Ishikawa (cell line): Measurements from ENCODE around the gene PARD3.

ENCODE experiments used
- CEBPB ChIP-seq: IDR thresholded peaks from 2 replicates; pipeline ENCODE4 v1.6.1; 2012
- CREB1 ChIP-seq: IDR thresholded peaks from 2 replicates; pipeline ENCODE4 v1.6.1; 2012; ENCODE audit warnings: low read depth
- EGR1 ChIP-seq: IDR thresholded peaks from 2 replicates; pipeline ENCODE4 v1.6.1; 2012
- EP300 ChIP-seq: IDR thresholded peaks from 2 replicates; pipeline ENCODE4 v1.6.1; 2012; ENCODE audit warnings: borderline replicate concordance
- FOXM1 ChIP-seq: IDR thresholded peaks from 2 replicates; pipeline ENCODE4 v1.6.1; 2012; ENCODE audit warnings: low read depth, borderline replicate concordance
- NFIC ChIP-seq: IDR thresholded peaks from 2 replicates; pipeline ENCODE4 v1.6.1; 2012
- RAD21 ChIP-seq: IDR thresholded peaks from 2 replicates; pipeline ENCODE4 v1.6.1; 2012; ENCODE audit warnings: low read depth
- TAF1 ChIP-seq: IDR thresholded peaks from 2 replicates; pipeline ENCODE4 v1.6.1; 2012; ENCODE audit warnings: low read depth, mild to moderate bottlenecking
- TCF12 ChIP-seq: IDR thresholded peaks from 2 replicates; pipeline ENCODE4 v1.6.1; 2012; ENCODE audit warnings: low read depth
- TEAD4 ChIP-seq: IDR thresholded peaks from 2 replicates; pipeline ENCODE4 v1.6.1; 2012
- YY1 ChIP-seq: IDR thresholded peaks from 2 replicates; pipeline ENCODE4 v1.6.1; 2012; ENCODE audit warnings: low read depth
- ZBTB7A ChIP-seq: IDR thresholded peaks from 2 replicates; pipeline ENCODE4 v1.6.1; 2012; ENCODE audit warnings: low read depth
- TF ChIP-seq, protein P1 (sequence below): IDR thresholded peaks from 2 replicates; pipeline ENCODE4 v1.6.1; 2012; ENCODE audit warnings: low read depth, mild to moderate bottlenecking
- TF ChIP-seq, protein P2 (sequence below): IDR thresholded peaks from 2 replicates; pipeline ENCODE4 v1.6.1; 2012
- TF ChIP-seq, protein P3 (sequence below): IDR thresholded peaks from 2 replicates; pipeline ENCODE4 v1.6.1; 2012

Gene PARD3

DNA sequence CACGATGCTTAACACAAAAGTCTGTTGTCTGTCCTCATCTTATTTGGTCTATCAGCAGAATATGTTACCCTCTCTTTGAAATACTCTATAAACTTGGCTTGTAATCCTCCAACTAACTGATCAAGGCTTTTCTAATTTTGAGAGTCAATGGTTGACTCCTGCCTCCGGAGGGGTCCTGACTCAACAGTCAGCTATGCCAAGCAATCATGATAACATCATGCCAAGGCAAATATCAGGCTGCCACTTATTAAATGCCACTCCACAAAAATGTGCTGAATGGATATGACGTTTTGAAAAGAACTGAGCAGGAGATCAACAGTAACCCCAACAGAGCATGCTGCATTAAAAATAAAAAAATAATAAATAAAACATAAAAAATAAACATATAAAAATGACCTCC, 116.1 kb downstream of the PARD3 start:
- no peak for TF ChIP-seq YY1
- no peak for TF ChIP-seq CEBPB
- TF ChIP-seq, protein P1, sequence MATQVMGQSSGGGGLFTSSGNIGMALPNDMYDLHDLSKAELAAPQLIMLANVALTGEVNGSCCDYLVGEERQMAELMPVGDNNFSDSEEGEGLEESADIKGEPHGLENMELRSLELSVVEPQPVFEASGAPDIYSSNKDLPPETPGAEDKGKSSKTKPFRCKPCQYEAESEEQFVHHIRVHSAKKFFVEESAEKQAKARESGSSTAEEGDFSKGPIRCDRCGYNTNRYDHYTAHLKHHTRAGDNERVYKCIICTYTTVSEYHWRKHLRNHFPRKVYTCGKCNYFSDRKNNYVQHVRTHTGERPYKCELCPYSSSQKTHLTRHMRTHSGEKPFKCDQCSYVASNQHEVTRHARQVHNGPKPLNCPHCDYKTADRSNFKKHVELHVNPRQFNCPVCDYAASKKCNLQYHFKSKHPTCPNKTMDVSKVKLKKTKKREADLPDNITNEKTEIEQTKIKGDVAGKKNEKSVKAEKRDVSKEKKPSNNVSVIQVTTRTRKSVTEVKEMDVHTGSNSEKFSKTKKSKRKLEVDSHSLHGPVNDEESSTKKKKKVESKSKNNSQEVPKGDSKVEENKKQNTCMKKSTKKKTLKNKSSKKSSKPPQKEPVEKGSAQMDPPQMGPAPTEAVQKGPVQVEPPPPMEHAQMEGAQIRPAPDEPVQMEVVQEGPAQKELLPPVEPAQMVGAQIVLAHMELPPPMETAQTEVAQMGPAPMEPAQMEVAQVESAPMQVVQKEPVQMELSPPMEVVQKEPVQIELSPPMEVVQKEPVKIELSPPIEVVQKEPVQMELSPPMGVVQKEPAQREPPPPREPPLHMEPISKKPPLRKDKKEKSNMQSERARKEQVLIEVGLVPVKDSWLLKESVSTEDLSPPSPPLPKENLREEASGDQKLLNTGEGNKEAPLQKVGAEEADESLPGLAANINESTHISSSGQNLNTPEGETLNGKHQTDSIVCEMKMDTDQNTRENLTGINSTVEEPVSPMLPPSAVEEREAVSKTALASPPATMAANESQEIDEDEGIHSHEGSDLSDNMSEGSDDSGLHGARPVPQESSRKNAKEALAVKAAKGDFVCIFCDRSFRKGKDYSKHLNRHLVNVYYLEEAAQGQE: no peak
- TF ChIP-seq EP300: peak; percentile 81
- peak; percentile 86 for TF ChIP-seq NFIC
- no peak for TF ChIP-seq RAD21
- TF ChIP-seq, protein P2, sequence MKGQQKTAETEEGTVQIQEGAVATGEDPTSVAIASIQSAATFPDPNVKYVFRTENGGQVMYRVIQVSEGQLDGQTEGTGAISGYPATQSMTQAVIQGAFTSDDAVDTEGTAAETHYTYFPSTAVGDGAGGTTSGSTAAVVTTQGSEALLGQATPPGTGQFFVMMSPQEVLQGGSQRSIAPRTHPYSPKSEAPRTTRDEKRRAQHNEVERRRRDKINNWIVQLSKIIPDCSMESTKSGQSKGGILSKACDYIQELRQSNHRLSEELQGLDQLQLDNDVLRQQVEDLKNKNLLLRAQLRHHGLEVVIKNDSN: no peak
- peak; percentile 93 for TF ChIP-seq TEAD4
- peak; percentile 71 for TF ChIP-seq TCF12
- TF ChIP-seq CREB1: no peak
- TF ChIP-seq FOXM1: no peak; the same call in 1 of the 2 replicates
- TF ChIP-seq TAF1: no peak
- TF ChIP-seq ZBTB7A: no peak
- no peak for TF ChIP-seq EGR1
- TF ChIP-seq, protein P3, sequence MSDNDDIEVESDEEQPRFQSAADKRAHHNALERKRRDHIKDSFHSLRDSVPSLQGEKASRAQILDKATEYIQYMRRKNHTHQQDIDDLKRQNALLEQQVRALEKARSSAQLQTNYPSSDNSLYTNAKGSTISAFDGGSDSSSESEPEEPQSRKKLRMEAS: peak; percentile 22; the same call in 1 of the 2 replicates

DNA sequence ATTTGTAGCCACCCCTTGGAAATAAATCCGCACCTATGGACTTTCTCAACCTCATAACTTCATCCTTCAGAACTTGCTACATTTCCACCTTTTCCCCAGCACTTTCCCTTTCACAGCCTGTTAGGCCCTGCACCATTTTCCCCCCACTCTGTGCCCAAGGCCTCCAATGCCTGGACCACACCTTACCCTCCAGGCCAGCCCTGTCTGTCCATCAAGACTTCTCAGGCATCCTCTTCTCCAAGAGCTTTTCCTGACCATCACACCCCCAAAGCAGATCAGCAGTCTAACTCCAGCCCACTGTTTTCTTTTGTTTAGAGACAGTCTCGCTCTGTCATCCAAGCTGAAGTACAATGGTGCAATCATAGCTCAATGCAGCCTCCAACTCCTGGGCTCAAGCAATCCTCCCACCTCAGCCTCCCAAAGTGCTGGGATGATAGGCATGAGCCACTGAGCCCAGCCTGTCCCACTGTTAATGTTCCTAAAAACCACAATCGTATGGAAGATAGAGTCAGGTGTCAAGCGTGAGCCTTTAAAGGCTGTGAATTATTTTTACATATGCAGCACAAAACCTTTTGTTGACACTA, 116.8 kb downstream of the PARD3 start:
- TF ChIP-seq TEAD4: no peak
- no peak for TF ChIP-seq CEBPB
- TF ChIP-seq, protein P1: no peak
- no peak for TF ChIP-seq TCF12
- no peak for TF ChIP-seq NFIC
- no peak for TF ChIP-seq YY1
- no peak for TF ChIP-seq EP300
- TF ChIP-seq, protein P2: no peak
- TF ChIP-seq ZBTB7A: no peak
- TF ChIP-seq CREB1: no peak
- no peak for TF ChIP-seq FOXM1
- no peak for TF ChIP-seq TAF1
- TF ChIP-seq, protein P3: no peak
- no peak for TF ChIP-seq EGR1
- TF ChIP-seq RAD21: no peak

DNA sequence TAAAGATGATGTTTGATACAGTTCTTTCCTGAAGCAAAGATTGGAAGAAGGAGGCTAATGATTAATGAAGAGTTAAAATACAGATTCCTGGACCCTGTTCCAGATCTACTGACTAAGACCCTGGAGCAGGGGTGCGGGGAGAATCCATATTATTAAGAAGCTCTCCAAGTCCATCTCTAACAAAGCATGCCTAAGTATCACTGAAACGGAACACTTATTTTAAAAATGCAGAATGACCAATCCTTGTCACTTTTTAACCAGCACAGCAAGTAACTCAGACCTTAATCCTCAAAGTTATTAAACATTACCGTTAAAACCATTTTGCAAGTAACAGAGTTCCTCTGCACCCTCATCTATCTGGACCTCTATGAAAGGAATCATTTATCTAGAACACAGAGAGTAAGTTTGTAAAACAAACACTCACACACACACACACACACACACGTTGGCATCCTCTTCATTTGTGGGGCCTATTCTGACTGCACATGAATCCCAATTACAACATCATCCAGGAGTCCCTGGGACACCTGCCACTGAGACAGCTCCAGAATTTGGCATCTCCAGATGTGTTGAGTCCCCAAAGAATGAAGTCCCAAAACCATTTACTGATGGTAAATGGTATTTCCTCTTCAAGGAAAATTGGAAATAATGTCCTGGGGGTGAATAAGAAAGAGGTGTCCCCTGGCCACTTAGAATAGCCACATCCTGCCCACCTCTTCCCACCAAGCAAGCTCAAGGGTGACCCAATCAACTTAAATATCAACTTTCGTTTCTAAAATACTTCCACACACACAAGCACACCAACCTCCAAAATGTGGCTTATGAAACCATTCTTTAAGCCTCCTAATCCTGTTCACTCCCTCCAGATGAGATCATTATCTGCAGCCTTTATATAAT, 117.5 kb downstream of the PARD3 start:
- TF ChIP-seq FOXM1 (no peak), EP300 (no peak; the same call in 1 of the 2 replicates), TCF12 (no peak), CEBPB (no peak), CREB1 (no peak), ZBTB7A (no peak), RAD21 (no peak), TAF1 (no peak), NFIC (peak; percentile 54; the same call in 1 of the 2 replicates), EGR1 (no peak), YY1 (no peak), TEAD4 (peak; percentile 72)
- TF ChIP-seq, protein P3: no peak
- TF ChIP-seq, protein P2: no peak
- TF ChIP-seq, protein P1: no peak
